ENCODE measurements around the gene FOXN3. TPM values are rescaled to one million over a fixed set of nuclear protein-coding genes. Genes with fewer than 3 reads are reported as not detected.

Gene FOXN3
- total RNA-seq, 1 donor from 2014 or later = 41.4 TPM

- no peak overlapping the region for H3K27ac Mint-ChIP-seq (ENCODE audit: unreplicated experiment)
- H3K4me1 Mint-ChIP-seq = peaks cover 9% of the 10 kb centered on the region
Observed at GRCh38 chr14:89279649-89280232, 137.3 kb downstream of the FOXN3 start.

GRCh38 chr14:89277203-89277602 lies 139.8 kb downstream of the FOXN3 start:
- no peak for DNase-seq (ENCODE audit: low read depth, low spot score)
- H3K4me3 Mint-ChIP-seq = no peak overlapping the region
- no peak overlapping the region for H3K27ac Mint-ChIP-seq (ENCODE audit: unreplicated experiment)
- peaks cover 4% of the 10 kb centered on the region for H3K36me3 Mint-ChIP-seq (ENCODE audit: low read depth)
- TF ChIP-seq, protein P1, sequence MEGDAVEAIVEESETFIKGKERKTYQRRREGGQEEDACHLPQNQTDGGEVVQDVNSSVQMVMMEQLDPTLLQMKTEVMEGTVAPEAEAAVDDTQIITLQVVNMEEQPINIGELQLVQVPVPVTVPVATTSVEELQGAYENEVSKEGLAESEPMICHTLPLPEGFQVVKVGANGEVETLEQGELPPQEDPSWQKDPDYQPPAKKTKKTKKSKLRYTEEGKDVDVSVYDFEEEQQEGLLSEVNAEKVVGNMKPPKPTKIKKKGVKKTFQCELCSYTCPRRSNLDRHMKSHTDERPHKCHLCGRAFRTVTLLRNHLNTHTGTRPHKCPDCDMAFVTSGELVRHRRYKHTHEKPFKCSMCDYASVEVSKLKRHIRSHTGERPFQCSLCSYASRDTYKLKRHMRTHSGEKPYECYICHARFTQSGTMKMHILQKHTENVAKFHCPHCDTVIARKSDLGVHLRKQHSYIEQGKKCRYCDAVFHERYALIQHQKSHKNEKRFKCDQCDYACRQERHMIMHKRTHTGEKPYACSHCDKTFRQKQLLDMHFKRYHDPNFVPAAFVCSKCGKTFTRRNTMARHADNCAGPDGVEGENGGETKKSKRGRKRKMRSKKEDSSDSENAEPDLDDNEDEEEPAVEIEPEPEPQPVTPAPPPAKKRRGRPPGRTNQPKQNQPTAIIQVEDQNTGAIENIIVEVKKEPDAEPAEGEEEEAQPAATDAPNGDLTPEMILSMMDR (conservative IDR thresholded peaks at IDR 0.05) = no peak
- H3K4me1 Mint-ChIP-seq = peaks cover 19% of the 10 kb centered on the region
- no peaks in the 10 kb centered on the region for H3K9me3 Mint-ChIP-seq
- H3K27me3 Mint-ChIP-seq (ENCODE audit: low read depth) = no peaks in the 10 kb centered on the region

More at GRCh38 chr14:89279649-89280232, 137.3 kb downstream of the FOXN3 start:
- Mint-ChIP-seq H3K9me3 (no peaks in the 10 kb centered on the region), H3K4me3 (no peak overlapping the region), H3K36me3 (ENCODE audit: low read depth) (peaks cover 4% of the 10 kb centered on the region), H3K27me3 (ENCODE audit: low read depth) (no peaks in the 10 kb centered on the region)
- TF ChIP-seq, protein P1 (conservative IDR thresholded peaks at IDR 0.05) = no peak
- no peak for DNase-seq (ENCODE audit: low read depth, low spot score)

DNA sequence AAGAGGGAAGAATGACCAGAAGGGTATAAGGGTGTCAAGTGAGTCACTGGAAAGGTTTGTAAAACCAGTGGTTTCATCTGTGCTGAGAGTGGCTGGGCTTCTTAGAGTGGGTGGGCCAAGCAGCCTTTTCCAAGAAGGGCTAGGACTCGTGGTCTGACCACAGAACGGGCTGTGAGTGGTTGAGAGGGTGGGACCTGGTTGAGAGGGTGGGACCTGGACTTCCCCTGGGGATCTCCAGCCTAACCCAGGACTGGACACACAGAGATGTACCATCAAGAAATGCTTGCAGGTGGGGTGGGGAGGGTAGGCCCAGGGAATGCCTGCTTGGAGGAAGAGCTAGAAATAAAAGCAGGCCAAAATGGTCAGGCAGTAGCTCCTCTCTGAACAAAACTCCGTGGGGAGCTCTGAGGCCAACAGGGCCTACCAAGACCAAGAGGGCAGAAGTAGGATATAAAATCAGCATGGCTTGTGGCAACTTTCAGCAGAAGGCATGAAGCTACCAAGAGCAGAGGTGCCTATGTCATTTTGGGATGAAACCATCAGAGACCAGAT lies 140.5 kb downstream of the FOXN3 start:
- no peak for DNase-seq (ENCODE audit: low read depth, low spot score)
- H3K27me3 Mint-ChIP-seq (ENCODE audit: low read depth) = no peaks in the 10 kb centered on the region
- H3K27ac Mint-ChIP-seq (ENCODE audit: unreplicated experiment) = no peak overlapping the region
- peaks cover 4% of the 10 kb centered on the region for H3K36me3 Mint-ChIP-seq (ENCODE audit: low read depth)
- H3K4me3 Mint-ChIP-seq = no peak overlapping the region
- TF ChIP-seq, protein P1 (conservative IDR thresholded peaks at IDR 0.05) = no peak
- H3K4me1 Mint-ChIP-seq = peaks cover 19% of the 10 kb centered on the region
- H3K9me3 Mint-ChIP-seq = no peaks in the 10 kb centered on the region

DNA sequence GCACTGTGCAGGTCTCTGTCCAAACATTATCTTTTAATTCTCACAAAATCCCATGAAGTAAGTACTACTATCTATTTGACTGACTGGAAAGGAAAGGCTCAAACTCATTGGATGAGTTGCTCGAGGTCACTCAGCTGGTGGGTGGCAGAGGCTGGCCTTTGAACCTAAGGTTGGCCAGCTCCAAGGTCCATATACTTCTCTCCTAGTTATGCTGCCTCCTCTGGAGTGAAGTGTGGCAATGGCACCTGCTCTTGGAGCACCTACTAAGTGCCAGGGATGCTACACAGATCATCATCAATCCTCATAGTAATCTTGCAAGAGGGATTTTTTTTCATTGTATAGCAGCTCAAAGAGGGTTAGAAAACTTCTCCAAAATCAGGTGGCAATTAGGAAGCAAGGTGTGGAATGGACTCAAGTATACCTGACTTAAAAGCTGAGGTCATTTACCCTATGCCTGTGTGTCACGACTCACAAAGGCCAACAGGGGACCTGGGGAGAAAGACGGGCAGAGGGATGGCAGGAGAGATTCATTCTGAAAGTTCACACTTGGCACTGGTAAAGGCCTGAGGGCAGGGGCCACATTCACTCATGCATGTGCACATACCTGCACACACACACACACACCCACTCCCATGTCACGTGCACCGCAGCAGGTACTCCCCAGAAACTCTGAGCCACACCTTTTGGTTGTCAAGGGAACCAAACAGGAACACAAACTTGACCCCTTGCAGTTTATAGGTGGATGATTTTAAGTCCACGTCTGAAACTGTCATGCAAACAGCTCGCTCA lies 146.4 kb downstream of the FOXN3 start:
- TF ChIP-seq, protein P1 (conservative IDR thresholded peaks at IDR 0.05) = no peak
- no peak overlapping the region for H3K4me3 Mint-ChIP-seq
- no peak for DNase-seq (ENCODE audit: low read depth, low spot score)
- H3K9me3 Mint-ChIP-seq = no peaks in the 10 kb centered on the region
- H3K36me3 Mint-ChIP-seq (ENCODE audit: low read depth) = no peaks in the 10 kb centered on the region
- H3K27me3 Mint-ChIP-seq (ENCODE audit: low read depth) = no peaks in the 10 kb centered on the region
- peaks cover 28% of the 10 kb centered on the region for H3K4me1 Mint-ChIP-seq
- no peak overlapping the region for H3K27ac Mint-ChIP-seq (ENCODE audit: unreplicated experiment)

GRCh38 chr14:89269404-89269803 lies 147.6 kb downstream of the FOXN3 start:
- Mint-ChIP-seq H3K36me3 (ENCODE audit: low read depth) (no peaks in the 10 kb centered on the region), H3K9me3 (no peaks in the 10 kb centered on the region), H3K4me1 (peaks cover 34% of the 10 kb centered on the region), H3K27me3 (ENCODE audit: low read depth) (no peaks in the 10 kb centered on the region), H3K27ac (ENCODE audit: unreplicated experiment) (no peak overlapping the region), H3K4me3 (no peak overlapping the region)
- DNase-seq (ENCODE audit: low read depth, low spot score) = no peak
- TF ChIP-seq, protein P1 (conservative IDR thresholded peaks at IDR 0.05) = no peak

Data from neural crest cell (in vitro differentiated cells).